ENCODE results near the gene ENPP1.

ENPP1 gene

GRCh38 chr6:131828951-131829350 lies 21.1 kb downstream of the ENPP1 start:
- no peak overlapping the region for H3K27ac ChIP-seq (ENCODE audit: low read depth, low read length)
- H3K4me3 ChIP-seq (ENCODE audit: low read depth, low read length): no peak overlapping the region
- no peak overlapping the region for H3K9ac ChIP-seq (ENCODE audit: low read depth, low read length)
- no peaks in the 10 kb centered on the region for H3K27me3 ChIP-seq (ENCODE audit: control insufficient read depth, insufficient read depth, low read length)
- no peaks in the 10 kb centered on the region for H3K9me3 ChIP-seq (ENCODE audit: control insufficient read depth, insufficient read depth, low read length)
- no peaks in the 10 kb centered on the region for H3K4me1 ChIP-seq (ENCODE audit: control insufficient read depth, insufficient read depth, low read length)
- peaks cover 3% of the 10 kb centered on the region; the same call in 1 of the 2 replicates for H3K36me3 ChIP-seq (ENCODE audit: control insufficient read depth, insufficient read depth, low read length)

- Histone ChIP-seq H3K27ac (ENCODE audit: low read depth, low read length) (no peak overlapping the region), H3K27me3 (ENCODE audit: control insufficient read depth, insufficient read depth, low read length) (no peaks in the 10 kb centered on the region), H3K4me1 (ENCODE audit: control insufficient read depth, insufficient read depth, low read length) (no peaks in the 10 kb centered on the region), H3K9ac (ENCODE audit: low read depth, low read length) (no peak overlapping the region), H3K4me3 (ENCODE audit: low read depth, low read length) (no peak overlapping the region), H3K36me3 (ENCODE audit: control insufficient read depth, insufficient read depth, low read length) (peaks cover 3% of the 10 kb centered on the region; the same call in 1 of the 2 replicates), H3K9me3 (ENCODE audit: control insufficient read depth, insufficient read depth, low read length) (no peaks in the 10 kb centered on the region)
Observed at GRCh38 chr6:131831392-131831791, 23.6 kb downstream of the ENPP1 start.

GRCh38 chr6:131831886-131832285 lies 24.1 kb downstream of the ENPP1 start:
- H3K9ac ChIP-seq (ENCODE audit: low read depth, low read length): no peak overlapping the region
- H3K27me3 ChIP-seq (ENCODE audit: control insufficient read depth, insufficient read depth, low read length): no peaks in the 10 kb centered on the region
- H3K27ac ChIP-seq (ENCODE audit: low read depth, low read length): no peak overlapping the region
- no peak overlapping the region for H3K4me3 ChIP-seq (ENCODE audit: low read depth, low read length)
- peaks cover 3% of the 10 kb centered on the region; the same call in 1 of the 2 replicates for H3K36me3 ChIP-seq (ENCODE audit: control insufficient read depth, insufficient read depth, low read length)
- no peaks in the 10 kb centered on the region for H3K9me3 ChIP-seq (ENCODE audit: control insufficient read depth, insufficient read depth, low read length)
- no peaks in the 10 kb centered on the region for H3K4me1 ChIP-seq (ENCODE audit: control insufficient read depth, insufficient read depth, low read length)

- Histone ChIP-seq H3K4me3 (ENCODE audit: low read depth, low read length) (no peak overlapping the region), H3K9me3 (ENCODE audit: control insufficient read depth, insufficient read depth, low read length) (no peaks in the 10 kb centered on the region), H3K9ac (ENCODE audit: low read depth, low read length) (no peak overlapping the region), H3K27ac (ENCODE audit: low read depth, low read length) (no peak overlapping the region), H3K4me1 (ENCODE audit: control insufficient read depth, insufficient read depth, low read length) (no peaks in the 10 kb centered on the region), H3K36me3 (ENCODE audit: control insufficient read depth, insufficient read depth, low read length) (peaks cover under 1% of the 10 kb centered on the region; the same call in 1 of the 2 replicates), H3K27me3 (ENCODE audit: control insufficient read depth, insufficient read depth, low read length) (no peaks in the 10 kb centered on the region)
Observed at GRCh38 chr6:131832363-131832762, 24.5 kb downstream of the ENPP1 start.

- Histone ChIP-seq H3K9ac (ENCODE audit: low read depth, low read length) (no peak overlapping the region), H3K36me3 (ENCODE audit: control insufficient read depth, insufficient read depth, low read length) (no peaks in the 10 kb centered on the region), H3K9me3 (ENCODE audit: control insufficient read depth, insufficient read depth, low read length) (no peaks in the 10 kb centered on the region), H3K4me1 (ENCODE audit: control insufficient read depth, insufficient read depth, low read length) (peaks cover 13% of the 10 kb centered on the region), H3K4me3 (ENCODE audit: low read depth, low read length) (no peak overlapping the region), H3K27me3 (ENCODE audit: control insufficient read depth, insufficient read depth, low read length) (no peaks in the 10 kb centered on the region), H3K27ac (ENCODE audit: low read depth, low read length) (no peak overlapping the region)
Observed at GRCh38 chr6:131838051-131838450, 30.2 kb downstream of the ENPP1 start.

GRCh38 chr6:131839388-131839787 lies 31.6 kb downstream of the ENPP1 start:
- Histone ChIP-seq H3K4me3 (ENCODE audit: low read depth, low read length) (no peak overlapping the region), H3K4me1 (ENCODE audit: control insufficient read depth, insufficient read depth, low read length) (peaks cover 13% of the 10 kb centered on the region), H3K9me3 (ENCODE audit: control insufficient read depth, insufficient read depth, low read length) (no peaks in the 10 kb centered on the region), H3K27me3 (ENCODE audit: control insufficient read depth, insufficient read depth, low read length) (no peaks in the 10 kb centered on the region), H3K9ac (ENCODE audit: low read depth, low read length) (no peak overlapping the region), H3K27ac (ENCODE audit: low read depth, low read length) (no peak overlapping the region), H3K36me3 (ENCODE audit: control insufficient read depth, insufficient read depth, low read length) (no peaks in the 10 kb centered on the region)

- Histone ChIP-seq H3K9ac (ENCODE audit: low read depth, low read length) (no peak overlapping the region), H3K4me3 (ENCODE audit: low read depth, low read length) (no peak overlapping the region), H3K4me1 (ENCODE audit: control insufficient read depth, insufficient read depth, low read length) (peaks cover 13% of the 10 kb centered on the region), H3K9me3 (ENCODE audit: control insufficient read depth, insufficient read depth, low read length) (no peaks in the 10 kb centered on the region), H3K36me3 (ENCODE audit: control insufficient read depth, insufficient read depth, low read length) (no peaks in the 10 kb centered on the region), H3K27ac (ENCODE audit: low read depth, low read length) (no peak overlapping the region), H3K27me3 (ENCODE audit: control insufficient read depth, insufficient read depth, low read length) (no peaks in the 10 kb centered on the region)
Observed at GRCh38 chr6:131840441-131840840, 32.6 kb downstream of the ENPP1 start.

- Histone ChIP-seq H3K27me3 (ENCODE audit: control insufficient read depth, insufficient read depth, low read length) (no peaks in the 10 kb centered on the region), H3K4me1 (ENCODE audit: control insufficient read depth, insufficient read depth, low read length) (peaks cover 13% of the 10 kb centered on the region), H3K27ac (ENCODE audit: low read depth, low read length) (no peak overlapping the region), H3K9me3 (ENCODE audit: control insufficient read depth, insufficient read depth, low read length) (no peaks in the 10 kb centered on the region), H3K9ac (ENCODE audit: low read depth, low read length) (no peak overlapping the region; the same call in 1 of the 2 replicates), H3K4me3 (ENCODE audit: low read depth, low read length) (no peak overlapping the region), H3K36me3 (ENCODE audit: control insufficient read depth, insufficient read depth, low read length) (no peaks in the 10 kb centered on the region)
Observed at GRCh38 chr6:131840936-131841583, 33.2 kb downstream of the ENPP1 start.

- Histone ChIP-seq H3K9ac (ENCODE audit: low read depth, low read length) (no peak overlapping the region), H3K4me3 (ENCODE audit: low read depth, low read length) (no peak overlapping the region), H3K4me1 (ENCODE audit: control insufficient read depth, insufficient read depth, low read length) (peaks cover 13% of the 10 kb centered on the region), H3K27me3 (ENCODE audit: control insufficient read depth, insufficient read depth, low read length) (no peaks in the 10 kb centered on the region), H3K9me3 (ENCODE audit: control insufficient read depth, insufficient read depth, low read length) (no peaks in the 10 kb centered on the region), H3K27ac (ENCODE audit: low read depth, low read length) (no peak overlapping the region), H3K36me3 (ENCODE audit: control insufficient read depth, insufficient read depth, low read length) (no peaks in the 10 kb centered on the region)
Observed at GRCh38 chr6:131843768-131844167, 35.9 kb downstream of the ENPP1 start.

- Histone ChIP-seq H3K27me3 (ENCODE audit: control insufficient read depth, insufficient read depth, low read length) (no peaks in the 10 kb centered on the region), H3K27ac (ENCODE audit: low read depth, low read length) (no peak overlapping the region), H3K36me3 (ENCODE audit: control insufficient read depth, insufficient read depth, low read length) (no peaks in the 10 kb centered on the region), H3K4me3 (ENCODE audit: low read depth, low read length) (no peak overlapping the region), H3K4me1 (ENCODE audit: control insufficient read depth, insufficient read depth, low read length) (peaks cover 8% of the 10 kb centered on the region), H3K9ac (ENCODE audit: low read depth, low read length) (no peak overlapping the region), H3K9me3 (ENCODE audit: control insufficient read depth, insufficient read depth, low read length) (no peaks in the 10 kb centered on the region)
Observed at GRCh38 chr6:131844243-131844841, 36.5 kb downstream of the ENPP1 start.

- Histone ChIP-seq H3K27ac (ENCODE audit: low read depth, low read length) (no peak overlapping the region), H3K4me1 (ENCODE audit: control insufficient read depth, insufficient read depth, low read length) (peaks cover 3% of the 10 kb centered on the region; the same call in 1 of the 2 replicates), H3K9me3 (ENCODE audit: control insufficient read depth, insufficient read depth, low read length) (no peaks in the 10 kb centered on the region), H3K9ac (ENCODE audit: low read depth, low read length) (no peak overlapping the region), H3K36me3 (ENCODE audit: control insufficient read depth, insufficient read depth, low read length) (peaks cover 10% of the 10 kb centered on the region), H3K27me3 (ENCODE audit: control insufficient read depth, insufficient read depth, low read length) (no peaks in the 10 kb centered on the region), H3K4me3 (ENCODE audit: low read depth, low read length) (no peak overlapping the region)
Observed at GRCh38 chr6:131846023-131846663, 38.3 kb downstream of the ENPP1 start.

All from HUES48 (cell line).